Measurements from ENCODE around the gene UBN1.
"Not testable (repeated sequence)": the region's sequence is repeated elsewhere in the genome, so short reads cannot be mapped to it uniquely, and the experiment has no call there.

The UBN1 gene

GRCh38 chr16:4884972-4885874 lies 37.9 kb downstream of the UBN1 start:
- DNase-seq (ENCODE audit: low read depth), result no peak

- no peak for DNase-seq (ENCODE audit: low read depth)
Observed at GRCh38 chr16:4886151-4886550, 38.9 kb downstream of the UBN1 start.

- no peak for DNase-seq (ENCODE audit: low read depth)
Observed at GRCh38 chr16:4888428-4889135, 41.3 kb downstream of the UBN1 start.

- no peak for DNase-seq (ENCODE audit: low read depth)
Observed at GRCh38 chr16:4890026-4890425, 42.7 kb downstream of the UBN1 start.

- no peak for DNase-seq (ENCODE audit: low read depth)
Observed at GRCh38 chr16:4890686-4891085, 43.4 kb downstream of the UBN1 start.

- DNase-seq (ENCODE audit: low read depth), result no peak
Observed at GRCh38 chr16:4891097-4891885, 44.0 kb downstream of the UBN1 start.

GRCh38 chr16:4891886-4892216 lies 44.6 kb downstream of the UBN1 start:
- DNase-seq (ENCODE audit: low read depth), result no peak

- no peak for DNase-seq (ENCODE audit: low read depth)
Observed at GRCh38 chr16:4892361-4893102, 45.3 kb downstream of the UBN1 start.

- DNase-seq (ENCODE audit: low read depth), result no peak
Observed at GRCh38 chr16:4893103-4893862, 46.0 kb downstream of the UBN1 start.

GRCh38 chr16:4894276-4895150 lies 47.2 kb downstream of the UBN1 start:
- no peak for DNase-seq (ENCODE audit: low read depth)

GRCh38 chr16:4895366-4895765 lies 48.1 kb downstream of the UBN1 start:
- no peak for DNase-seq (ENCODE audit: low read depth)

- DNase-seq (ENCODE audit: low read depth), result not testable (repeated sequence)
Observed at GRCh38 chr16:4896761-4897160, 49.5 kb downstream of the UBN1 start.

GRCh38 chr16:4897328-4897727 lies 50.0 kb downstream of the UBN1 start:
- no peak for DNase-seq (ENCODE audit: low read depth)

- no peak for DNase-seq (ENCODE audit: low read depth)
Observed at GRCh38 chr16:4898811-4899473, 51.7 kb downstream of the UBN1 start.

- DNase-seq (ENCODE audit: low read depth), result no peak
Observed at GRCh38 chr16:4899474-4899846, 52.2 kb downstream of the UBN1 start.

- no peak for DNase-seq (ENCODE audit: low read depth)
Observed at GRCh38 chr16:4900036-4900435, 52.8 kb downstream of the UBN1 start.

GRCh38 chr16:4900750-4901149 lies 53.5 kb downstream of the UBN1 start:
- no peak for DNase-seq (ENCODE audit: low read depth)

- no peak for DNase-seq (ENCODE audit: low read depth)
Observed at GRCh38 chr16:4902038-4902437, 54.8 kb downstream of the UBN1 start.

- no peak for DNase-seq (ENCODE audit: low read depth)
Observed at GRCh38 chr16:4904108-4904941, 57.0 kb downstream of the UBN1 start.

Data from HS-5 (cell line).